HG03558 (cell line): ENCODE data around the gene PKMYT1.

Experiments used
- ATAC-seq: cut with Tn5 transposase; IDR thresholded peaks from one replicate; pipeline ENCODE4 v1.9.1; 2021; ENCODE audit warnings: moderate number of reproducible peaks; ENCODE audit not compliant: unreplicated experiment; ENCODE audit errors: extremely low read depth

PKMYT1 gene

DNA sequence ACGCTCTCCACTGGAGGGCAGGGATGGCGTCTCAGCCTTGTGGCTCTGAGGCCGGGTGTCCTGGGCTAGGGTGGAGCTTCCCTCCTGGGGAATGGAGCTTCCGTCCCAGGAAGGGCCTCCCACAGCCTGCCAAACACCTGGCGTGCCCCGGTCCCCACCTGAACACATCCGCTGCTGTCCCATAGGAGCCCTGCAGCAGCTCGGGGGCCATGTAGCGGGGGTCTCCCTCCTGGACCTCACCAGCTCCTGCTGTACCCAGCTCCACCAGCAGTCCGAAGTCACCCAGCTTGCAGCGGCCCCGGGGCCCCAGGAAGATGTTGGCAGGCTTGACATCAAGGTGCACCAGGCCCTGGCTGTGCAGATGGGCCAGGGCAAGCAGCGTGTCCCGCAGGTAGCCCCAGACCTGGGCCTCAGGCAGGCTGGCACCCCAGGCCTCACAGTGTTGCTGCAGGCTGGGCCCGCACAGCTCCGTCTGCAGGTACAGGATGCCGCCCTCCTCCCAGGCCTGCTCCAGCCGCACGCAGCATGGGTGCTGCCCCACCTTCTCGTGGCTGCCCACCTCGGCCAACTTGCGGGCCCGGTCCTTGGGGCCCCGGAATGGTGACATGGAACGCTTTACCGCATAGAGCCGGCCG is 5.0 kb downstream of the PKMYT1 start:
- ATAC-seq, result no peak

DNA sequence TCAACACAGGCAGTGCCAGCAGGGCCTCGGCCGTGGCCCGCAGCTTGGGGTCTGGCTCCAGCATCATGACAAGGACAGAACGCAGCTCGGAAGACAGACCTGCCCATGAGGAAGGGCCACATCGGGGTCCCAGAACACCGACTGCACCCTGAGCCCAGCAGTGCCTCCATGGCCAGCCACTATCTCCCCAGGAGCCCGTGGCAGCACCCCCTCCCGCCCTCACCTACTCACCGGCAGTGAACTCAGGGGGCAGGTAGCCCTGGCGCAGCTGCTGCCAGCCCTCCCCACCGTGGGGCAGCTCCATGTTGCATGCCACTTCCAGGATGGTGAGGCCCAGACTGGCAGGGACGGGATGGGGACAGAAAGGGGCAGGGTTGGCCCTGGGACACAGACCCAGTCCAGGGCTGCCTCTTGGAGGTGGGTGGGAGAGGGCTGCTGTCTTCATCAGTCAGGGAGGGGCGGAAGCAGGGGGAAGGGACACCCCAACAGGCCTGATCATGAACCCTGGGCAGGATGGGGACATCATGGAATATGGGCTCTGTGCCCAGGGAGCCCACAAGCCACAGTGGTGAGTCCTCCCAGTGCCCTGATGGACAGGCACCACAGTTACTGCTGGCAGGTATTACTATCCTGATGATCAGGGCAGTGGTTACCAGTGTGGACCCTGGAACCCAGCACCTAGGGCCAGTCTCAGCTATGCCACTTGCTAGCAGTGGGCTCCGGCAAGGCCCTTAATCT is 5.8 kb downstream of the PKMYT1 start:
- ATAC-seq, result no peak

DNA sequence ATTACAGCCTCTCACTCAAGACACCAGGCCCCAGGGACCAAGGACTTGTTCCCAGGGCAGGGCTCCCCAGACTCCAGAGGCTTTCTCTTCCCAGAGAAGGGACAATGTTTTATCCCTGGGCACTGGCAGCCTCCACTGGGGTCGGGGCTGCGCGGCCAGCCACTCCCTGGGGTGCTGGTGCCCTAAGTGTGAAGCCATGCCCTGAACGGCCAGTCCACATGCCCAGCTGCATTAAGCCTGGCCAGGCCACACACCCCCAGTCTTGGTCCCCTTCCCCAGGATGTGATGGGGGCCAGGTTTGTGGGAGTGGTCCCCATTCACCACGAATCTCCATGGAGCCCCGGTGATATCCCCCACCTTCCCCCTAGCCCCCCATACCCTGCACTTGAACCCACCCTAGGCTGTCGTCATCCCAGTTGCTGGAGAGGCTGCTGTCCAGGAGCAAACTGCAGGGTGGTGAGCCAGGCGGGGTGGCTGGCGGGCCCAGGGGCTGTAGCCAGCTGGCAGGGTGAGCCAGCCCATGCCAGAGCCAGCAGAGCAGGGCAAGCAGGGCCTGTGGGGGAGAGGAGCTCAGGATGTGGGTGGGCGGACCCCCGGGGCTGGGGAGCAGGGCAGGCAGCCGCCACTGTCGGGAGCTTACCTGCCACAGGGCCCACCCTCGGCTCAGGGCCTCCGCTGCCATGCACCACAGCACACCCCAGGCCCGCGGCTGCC is 6.5 kb downstream of the PKMYT1 start:
- no peak for ATAC-seq

DNA sequence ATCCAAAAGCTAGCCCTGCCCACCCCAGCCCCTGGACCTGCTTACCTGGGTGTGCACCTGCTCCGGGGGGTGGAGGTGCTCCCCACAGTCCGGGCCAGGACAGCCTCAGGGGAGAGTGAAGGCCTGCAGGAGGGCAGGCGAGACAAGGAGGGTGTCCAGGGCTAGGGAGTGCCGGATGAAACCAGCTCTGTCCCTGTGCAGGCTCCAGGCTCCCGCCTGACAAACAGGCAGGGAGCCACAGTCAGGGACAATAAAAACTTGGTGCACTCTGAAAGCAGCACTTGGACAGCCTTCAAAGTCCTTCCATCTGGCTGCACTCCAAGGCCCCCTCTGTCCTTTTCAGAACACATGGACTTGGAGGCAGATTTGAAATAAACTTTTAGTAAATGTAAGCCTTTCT is 7.2 kb downstream of the PKMYT1 start:
- no peak for ATAC-seq

DNA sequence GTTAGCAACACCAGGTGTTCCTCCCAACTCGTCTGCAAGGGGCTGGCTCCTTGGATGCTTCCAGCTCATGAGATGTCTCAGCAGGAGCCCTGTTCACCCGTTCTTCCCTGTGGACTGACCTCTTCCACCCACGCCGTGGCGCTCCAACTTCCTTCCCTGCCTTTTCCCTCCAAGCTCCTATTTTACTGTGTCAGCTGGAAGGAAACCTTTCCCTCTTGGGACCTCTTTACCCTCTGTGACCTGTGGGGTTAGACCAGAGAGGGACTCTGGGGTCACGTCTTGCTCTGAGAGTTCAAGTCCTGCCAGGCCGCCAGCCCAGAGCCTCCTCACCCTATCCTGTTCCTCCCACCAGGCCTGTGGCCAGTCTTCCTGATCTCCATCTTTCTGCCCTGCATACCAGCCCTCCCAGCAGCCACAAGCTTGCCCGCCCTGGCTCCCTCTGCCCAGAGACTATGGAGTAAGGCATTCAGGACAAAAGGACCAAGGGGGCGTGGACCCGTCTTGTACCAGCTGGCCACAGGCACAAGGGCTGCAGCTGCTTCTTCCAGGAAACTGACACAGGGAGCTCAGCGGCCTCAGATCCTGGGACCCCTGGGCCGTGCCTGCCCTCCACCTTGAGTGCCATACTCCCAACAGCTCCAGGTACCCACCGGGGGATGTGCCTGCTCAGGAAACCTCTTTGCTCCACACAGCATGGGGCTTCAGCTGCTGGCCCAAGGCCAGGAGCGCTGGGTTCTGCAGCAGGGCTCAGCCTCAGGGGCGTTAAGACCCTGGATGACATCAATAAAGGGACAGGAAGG is 8.1 kb downstream of the PKMYT1 start:
- no peak for ATAC-seq

DNA sequence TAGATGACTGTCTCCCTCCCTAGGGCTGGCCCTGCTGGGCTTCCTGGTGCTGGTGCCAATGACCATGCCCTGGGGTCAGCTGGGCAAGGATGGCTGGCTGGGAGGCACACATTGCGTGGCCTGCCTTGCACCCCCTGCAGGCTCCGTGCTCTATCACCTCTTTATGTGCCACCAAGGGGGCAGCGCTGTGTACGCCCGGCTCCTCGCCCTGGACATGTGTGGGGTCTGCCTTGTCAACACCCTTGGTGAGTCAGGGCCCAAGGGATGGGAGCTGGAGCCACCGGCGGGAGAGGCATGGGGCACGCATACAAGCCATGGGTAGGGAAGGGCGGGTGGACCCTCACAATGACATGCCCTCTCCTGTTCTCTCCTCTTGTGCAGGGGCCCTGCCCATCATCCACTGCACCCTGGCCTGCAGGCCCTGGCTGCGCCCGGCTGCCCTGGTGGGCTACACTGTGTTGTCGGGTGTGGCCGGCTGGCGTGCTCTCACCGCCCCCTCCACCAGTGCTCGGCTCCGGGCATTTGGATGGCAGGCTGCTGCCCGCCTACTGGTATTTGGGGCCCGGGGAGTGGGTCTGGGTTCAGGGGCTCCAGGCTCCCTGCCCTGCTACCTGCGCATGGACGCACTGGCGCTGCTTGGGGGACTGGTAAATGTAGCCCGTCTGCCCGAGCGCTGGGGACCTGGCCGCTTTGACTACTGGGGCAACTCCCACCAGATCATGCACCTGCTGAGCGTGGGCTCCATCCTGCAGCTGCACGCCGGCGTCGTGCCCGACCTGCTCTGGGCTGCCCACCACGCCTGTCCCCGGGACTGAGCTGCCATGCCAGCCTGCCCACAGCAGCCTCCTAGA is 8.9 kb downstream of the PKMYT1 start:
- ATAC-seq, result no peak

DNA sequence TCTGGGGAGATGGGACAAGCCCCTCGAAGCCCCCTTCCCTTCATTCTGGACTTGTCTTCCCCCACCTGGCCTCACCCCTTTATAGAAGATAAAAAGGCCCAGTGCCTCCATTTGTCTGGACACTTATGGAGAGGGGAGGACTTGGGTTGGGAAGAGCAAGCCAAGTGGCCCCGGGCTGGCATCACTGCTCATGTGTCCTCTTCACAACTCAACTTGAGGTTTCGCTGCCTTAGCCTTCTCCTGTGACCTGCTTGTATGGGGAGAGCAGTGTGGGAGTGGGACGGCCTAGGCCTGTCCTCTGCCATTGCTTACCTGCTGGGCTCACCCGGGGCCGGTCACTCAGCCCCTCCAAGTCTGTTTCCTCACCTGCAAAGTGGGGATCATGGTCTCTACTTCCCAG is 9.7 kb downstream of the PKMYT1 start:
- ATAC-seq, result no peak

DNA sequence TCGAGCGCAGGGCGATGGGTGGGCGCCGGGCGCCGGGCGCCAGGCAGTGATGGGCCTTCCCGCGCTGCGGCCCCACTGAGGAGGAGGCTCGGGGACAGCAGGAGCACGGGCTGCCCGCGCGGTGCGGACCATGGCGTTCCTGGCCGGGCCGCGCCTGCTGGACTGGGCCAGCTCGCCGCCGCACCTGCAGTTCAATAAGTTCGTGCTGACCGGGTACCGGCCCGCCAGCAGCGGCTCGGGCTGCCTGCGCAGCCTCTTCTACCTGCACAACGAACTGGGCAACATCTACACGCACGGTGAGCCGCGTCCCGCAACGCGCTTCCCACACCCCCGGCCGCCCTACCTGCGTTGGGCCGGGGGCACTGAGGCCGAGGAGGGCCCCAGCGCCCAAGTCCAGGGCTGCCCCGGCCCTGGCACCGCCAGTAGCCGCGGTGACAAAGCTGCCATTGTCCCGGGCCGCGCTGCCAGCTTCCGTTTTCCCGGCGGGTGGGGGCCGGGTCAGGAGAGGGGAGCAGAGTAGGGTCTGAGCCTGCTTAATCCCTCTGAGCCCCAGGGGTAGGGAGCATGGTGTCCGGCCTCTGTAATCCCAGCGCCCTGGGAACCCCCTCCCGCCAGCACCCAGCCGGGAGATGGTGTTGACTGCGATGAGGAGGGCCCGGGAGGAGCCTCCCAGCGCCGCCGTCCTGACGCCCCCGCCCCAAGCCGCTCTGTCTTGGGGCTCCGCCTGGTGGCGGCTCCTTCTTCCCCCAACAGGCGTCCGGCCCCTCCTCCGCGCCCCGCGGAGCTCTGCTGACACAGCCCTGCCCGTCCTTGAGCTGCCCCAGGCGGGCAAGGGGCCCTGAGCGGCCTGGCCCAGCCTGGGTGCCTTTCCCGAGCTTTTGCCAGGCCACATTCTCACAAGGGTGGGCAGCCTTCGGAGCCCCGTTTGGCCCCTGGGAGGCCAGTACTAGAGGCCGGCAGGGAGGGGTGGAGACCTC is 10.4 kb downstream of the PKMYT1 start:
- ATAC-seq, result no peak

DNA sequence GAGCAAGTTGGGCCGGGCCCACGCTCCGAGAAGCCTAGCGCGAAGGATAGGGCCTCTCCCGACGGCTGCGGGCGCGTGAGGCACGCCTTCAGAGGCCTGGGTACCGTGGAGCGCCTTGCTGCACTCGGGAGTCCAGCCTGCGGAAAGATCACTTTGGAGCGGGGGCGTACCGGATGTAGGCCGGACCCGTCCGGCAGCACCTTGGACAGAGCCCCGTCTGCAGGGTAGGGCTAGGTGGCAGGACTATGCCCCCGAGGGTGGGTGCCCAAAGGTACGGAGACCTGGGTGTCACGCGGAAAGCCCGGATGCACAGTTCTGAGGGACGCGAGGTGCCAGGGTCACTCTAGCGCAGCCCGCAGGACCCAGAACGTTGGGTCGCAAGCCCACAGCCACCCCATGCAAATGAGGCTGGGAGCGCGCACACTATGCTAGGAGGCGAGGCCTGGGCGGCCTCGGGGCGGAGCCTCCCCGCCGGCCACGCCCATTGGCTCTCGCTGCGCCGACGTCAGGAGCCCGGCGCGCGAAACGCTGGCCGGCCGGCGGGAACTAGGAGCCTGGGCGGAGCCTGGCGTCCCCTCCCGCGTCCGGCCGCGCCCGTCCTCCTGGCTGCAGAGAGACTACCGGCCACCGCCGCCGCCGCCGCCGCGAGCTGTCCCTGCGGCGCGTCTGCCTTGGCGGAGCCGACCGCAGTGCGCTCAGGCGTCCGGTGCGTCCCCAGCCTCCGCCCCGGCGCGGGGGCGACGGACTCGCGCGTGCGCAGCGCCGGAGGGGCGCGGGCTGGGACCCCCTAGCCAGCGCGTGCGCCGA is 11.3 kb downstream of the PKMYT1 start, which contains the start of gene PAQR4:
Gene PAQR4, plus strand, starts transcription at position 611 of the 807 bp plus-strand sequence. CDS start 327 bp downstream, outside the sequence.
- ATAC-seq, result peak; percentile 58

DNA sequence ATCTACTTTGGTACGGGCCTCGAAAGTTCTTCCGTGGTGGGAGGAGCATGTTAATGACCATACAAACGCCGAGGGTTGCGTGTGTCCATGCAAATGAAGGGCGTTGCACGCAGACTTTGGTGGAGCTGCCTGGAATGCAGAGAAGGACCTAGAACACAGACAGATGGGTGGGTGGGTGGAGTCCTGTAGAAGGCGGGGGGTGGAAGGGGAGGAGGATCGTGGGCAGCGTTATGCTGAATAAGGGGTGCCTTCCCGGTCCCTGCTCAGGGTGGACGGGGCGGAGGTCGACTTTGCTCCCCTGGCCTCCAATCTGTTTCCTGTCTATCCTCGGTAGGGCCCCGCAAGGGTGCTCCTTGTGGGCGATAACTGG is 11.9 kb downstream of the PKMYT1 start:
- no peak for ATAC-seq

DNA sequence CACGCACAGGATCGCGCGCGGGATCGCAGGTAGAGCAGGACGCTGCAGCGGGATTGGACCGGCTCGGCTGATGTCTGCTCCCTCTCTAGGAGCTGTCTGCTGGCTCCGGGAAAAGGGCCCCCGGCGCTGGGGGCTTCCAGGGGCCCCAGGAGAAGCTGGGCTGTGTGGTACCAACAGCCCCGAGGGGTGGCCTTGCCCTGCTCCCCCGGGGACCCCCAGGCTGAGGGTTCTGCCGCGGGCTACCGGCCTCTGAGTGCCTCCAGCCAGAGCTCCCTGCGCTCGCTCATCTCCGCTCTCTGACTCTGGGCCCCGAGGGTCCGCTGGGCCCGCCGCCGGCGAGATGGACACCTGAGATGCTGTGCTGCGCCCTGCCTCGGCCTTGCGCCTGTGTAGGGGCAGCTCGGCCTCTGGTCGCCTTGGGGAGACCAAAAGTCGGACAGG is 12.5 kb downstream of the PKMYT1 start:
- no peak for ATAC-seq

DNA sequence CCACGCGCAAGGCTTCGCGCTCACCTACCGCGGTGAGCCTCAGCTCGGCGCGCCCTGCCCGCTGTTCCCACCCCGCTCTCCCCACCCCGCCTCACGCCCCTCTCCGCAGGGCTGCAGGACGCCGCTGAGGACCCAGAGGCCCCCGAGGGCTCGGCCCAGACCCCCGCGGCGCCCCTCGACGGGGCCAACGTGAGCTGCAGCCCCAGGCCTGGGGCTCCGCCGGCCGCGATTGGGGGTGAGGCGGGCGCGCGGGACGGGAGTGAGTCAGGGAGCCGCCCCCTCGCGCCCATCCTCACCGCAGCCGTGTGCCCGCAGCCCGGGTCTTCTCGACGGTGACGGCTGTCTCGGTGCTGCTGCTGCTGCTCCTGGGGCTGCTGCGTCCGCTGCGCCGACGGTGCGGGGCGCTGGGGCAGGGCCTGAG is 13.0 kb downstream of the PKMYT1 start:
- ATAC-seq, result no peak

DNA sequence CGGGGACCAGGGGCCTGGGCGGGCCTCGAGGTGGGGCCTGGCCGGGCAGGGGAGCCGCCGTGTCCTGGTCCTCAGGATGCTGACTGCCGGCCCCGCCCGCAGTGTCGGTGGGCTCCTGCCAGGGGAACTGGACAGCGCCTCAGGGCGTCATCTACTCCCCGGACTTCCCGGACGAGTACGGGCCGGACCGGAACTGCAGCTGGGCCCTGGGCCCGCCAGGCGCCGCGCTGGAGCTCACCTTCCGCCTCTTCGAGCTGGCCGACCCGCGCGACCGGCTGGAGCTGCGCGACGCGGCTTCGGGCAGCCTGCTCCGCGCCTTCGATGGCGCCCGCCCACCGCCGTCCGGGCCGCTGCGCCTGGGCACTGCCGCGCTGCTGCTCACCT is 13.4 kb downstream of the PKMYT1 start:
- no peak for ATAC-seq

DNA sequence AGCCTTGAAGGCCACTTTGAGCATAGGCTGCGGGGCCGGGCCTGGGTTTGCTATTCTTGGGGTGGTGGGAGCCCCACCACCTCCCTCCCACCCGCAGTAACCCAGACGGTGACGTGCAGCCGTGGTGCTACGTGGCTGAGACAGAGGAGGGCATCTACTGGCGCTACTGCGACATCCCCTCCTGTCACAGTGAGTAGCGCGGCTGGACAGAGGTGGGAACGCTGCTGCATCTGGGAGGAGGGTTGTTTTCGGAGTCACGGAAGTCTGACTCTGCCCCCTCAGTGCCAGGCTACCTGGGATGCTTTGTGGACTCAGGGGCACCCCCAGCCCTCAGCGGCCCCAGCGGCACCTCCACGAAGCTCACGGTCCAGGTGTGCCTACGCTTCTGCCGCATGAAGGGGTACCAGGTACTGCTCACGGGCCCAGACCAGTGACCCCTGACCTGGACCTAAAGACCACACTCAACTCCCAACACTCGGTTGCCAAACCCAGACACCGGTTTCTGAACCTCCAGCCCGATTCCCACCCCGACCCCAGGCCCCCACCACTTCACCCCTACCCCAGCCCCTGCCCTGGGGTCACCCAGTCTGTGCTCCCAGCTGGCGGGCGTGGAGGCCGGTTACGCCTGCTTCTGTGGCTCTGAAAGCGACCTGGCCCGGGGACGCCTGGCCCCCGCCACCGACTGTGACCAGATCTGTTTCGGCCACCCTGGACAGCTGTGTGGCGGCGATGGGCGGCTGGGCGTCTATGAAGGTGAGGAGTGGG is 14.0 kb downstream of the PKMYT1 start:
- no peak for ATAC-seq

DNA sequence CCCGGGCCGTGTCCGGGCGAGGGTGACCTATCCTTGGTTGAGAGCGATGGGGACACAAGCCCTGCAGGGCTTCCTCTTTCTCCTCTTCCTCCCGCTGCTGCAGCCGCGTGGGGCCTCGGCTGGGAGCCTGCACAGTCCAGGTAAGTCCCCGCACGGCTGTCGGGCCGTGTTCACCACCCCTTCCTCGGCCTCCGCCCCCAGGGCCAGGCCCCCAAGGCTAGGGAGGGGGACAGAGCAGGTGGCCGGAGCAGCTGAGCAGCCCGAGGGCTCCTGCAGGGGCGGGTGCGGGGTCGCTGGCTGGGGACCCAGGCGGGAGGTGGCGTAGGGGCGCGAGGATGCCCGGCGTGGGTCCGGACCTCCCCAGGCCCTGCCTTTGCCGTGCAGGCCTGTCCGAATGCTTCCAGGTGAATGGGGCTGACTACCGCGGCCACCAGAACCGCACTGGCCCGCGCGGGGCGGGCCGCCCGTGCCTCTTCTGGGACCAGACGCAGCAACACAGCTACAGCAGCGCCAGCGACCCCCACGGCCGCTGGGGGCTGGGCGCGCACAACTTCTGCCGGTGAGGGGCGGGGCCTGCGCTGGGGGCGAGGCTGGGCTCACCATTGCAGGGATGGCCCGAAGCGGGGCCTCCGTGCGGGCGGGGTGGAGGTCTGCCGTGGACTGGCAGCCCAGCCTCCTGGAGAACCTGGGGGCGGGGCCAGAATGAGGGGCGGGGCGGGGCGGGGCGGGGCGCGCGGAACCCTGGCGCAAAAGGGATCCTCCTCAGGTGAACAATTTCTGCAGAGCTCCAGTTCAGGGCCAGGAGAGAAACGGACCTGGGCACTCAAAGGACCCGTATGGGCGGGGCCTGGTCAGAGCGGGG is 15.5 kb downstream of the PKMYT1 start:
- ATAC-seq, result no peak
